Progenitor cell of endocrine pancreas (in vitro differentiated cells): ENCODE measurements around the gene TRAPPC2L. TPM values are rescaled to one million over a fixed set of nuclear protein-coding genes. Genes with fewer than 3 reads are reported as not detected.

Experiments
- DNase-seq: peaks from one replicate; pipeline ENCODE4 v3.0.0; 2021; ENCODE audit warnings: low spot score; ENCODE audit not compliant: unreplicated experiment
- H3K27ac Mint-ChIP-seq: 2 replicates; pipeline ENCODE4 v1.8.0; 2021; ENCODE audit warnings: mild to moderate bottlenecking, moderate library complexity, mixed read lengths
- H3K27me3 Mint-ChIP-seq: 2 replicates; pipeline ENCODE4 v1.8.0; 2021; ENCODE audit warnings: mixed read lengths
- H3K36me3 Mint-ChIP-seq: 2 replicates; pipeline ENCODE4 v1.8.0; 2022; ENCODE audit warnings: mixed read lengths; ENCODE audit not compliant: insufficient read depth
- H3K4me1 Mint-ChIP-seq: 2 replicates; pipeline ENCODE4 v1.8.0; 2021; ENCODE audit warnings: low read depth, mixed read lengths
- H3K4me3 Mint-ChIP-seq: 2 replicates; pipeline ENCODE4 v1.8.0; 2021; ENCODE audit warnings: low read depth, mild to moderate bottlenecking, moderate library complexity, mixed read lengths
- H3K9me3 Mint-ChIP-seq: 2 replicates; pipeline ENCODE4 v1.8.0; 2021; ENCODE audit warnings: low read depth, mixed read lengths
- CTCF ChIP-seq: fragments of 200-600 bp; sonication (generic); IDR thresholded peaks from one replicate; pipeline ENCODE4 v1.5.0; 2021; ENCODE audit warnings: antibody characterized with exemption, mild to moderate bottlenecking; ENCODE audit not compliant: unreplicated experiment
- total RNA-seq: library from RNA; stranded (reverse); gene quantifications from 2 replicates; pipeline ENCODE4 v1.2.1, GENCODE V29; 2021

Gene TRAPPC2L
- total RNA-seq, 1 donor from 2014 or later, result 74.9 TPM

GRCh38 chr16:88880226-88881006 lies 23.5 kb downstream of the TRAPPC2L start:
- DNase-seq, result no peak
- no peak for TF ChIP-seq CTCF
- Mint-ChIP-seq H3K27me3 (no peaks in the 10 kb centered on the region), H3K36me3 (peaks cover 3% of the 10 kb centered on the region), H3K9me3 (no peaks in the 10 kb centered on the region), H3K4me3 (no peak overlapping the region), H3K4me1 (peaks cover 1% of the 10 kb centered on the region), H3K27ac (no peak overlapping the region)

GRCh38 chr16:88881007-88881615 lies 24.2 kb downstream of the TRAPPC2L start:
- Mint-ChIP-seq H3K9me3 (no peaks in the 10 kb centered on the region), H3K27me3 (no peaks in the 10 kb centered on the region), H3K36me3 (peaks cover 3% of the 10 kb centered on the region), H3K4me1 (peaks cover 1% of the 10 kb centered on the region), H3K4me3 (no peak overlapping the region), H3K27ac (no peak overlapping the region)
- TF ChIP-seq CTCF, result no peak
- DNase-seq, result no peak

- no peak for TF ChIP-seq CTCF
- Mint-ChIP-seq H3K27ac (no peak overlapping the region), H3K4me1 (peaks cover 1% of the 10 kb centered on the region), H3K4me3 (no peak overlapping the region), H3K27me3 (no peaks in the 10 kb centered on the region), H3K9me3 (no peaks in the 10 kb centered on the region), H3K36me3 (peaks cover 2% of the 10 kb centered on the region)
- DNase-seq, result no peak
Measured at GRCh38 chr16:88881675-88882357, 24.9 kb downstream of the TRAPPC2L start.

GRCh38 chr16:88882358-88883030 lies 25.6 kb downstream of the TRAPPC2L start:
- Mint-ChIP-seq H3K4me1 (peaks cover 1% of the 10 kb centered on the region), H3K4me3 (no peak overlapping the region), H3K36me3 (peaks cover 2% of the 10 kb centered on the region), H3K27me3 (no peaks in the 10 kb centered on the region), H3K27ac (no peak overlapping the region), H3K9me3 (no peaks in the 10 kb centered on the region)
- no peak for DNase-seq
- TF ChIP-seq CTCF, result no peak
